Measurements from ENCODE around the gene CDK13.

GRCh38 chr7:40135317-40135610 lies 185.2 kb downstream of the CDK13 start:
- TF ChIP-seq CTCF (IDR thresholded peaks at IDR 0.05; ENCODE audit: low read length) (no peak), EZH2 (optimal IDR thresholded peaks at IDR 0.05; ENCODE audit: low read depth, low read length) (no peak), EZH2phosphoT487 (IDR thresholded peaks at IDR 0.05; ENCODE audit: low read length) (no peak)
